ENCODE measurements around the gene FRAS1.

- no peak for TF ChIP-seq CTCF (conservative IDR thresholded peaks at IDR 0.05 in 1 of 2, IDR thresholded peaks at IDR 0.05 in 1 of 2; ENCODE audit: low read depth in 1 of 2, low read length in 2 of 2)
- no peak for TF ChIP-seq EZH2 (IDR thresholded peaks at IDR 0.05; ENCODE audit: low read length, missing control alignments)
Measured at GRCh38 chr4:78250500-78250899, 193.4 kb downstream of the FRAS1 start.

Measured in fibroblast of lung (primary cell).